Fibroblast of lung (primary cell): ENCODE measurements around the gene TTC9B.

Experiments
- EZH2 ChIP-seq: IDR thresholded peaks from 2 replicates; pipeline ENCODE4 v1.5.1; 2012; ENCODE audit warnings: low read length, control low read depth, mild to moderate bottlenecking; ENCODE audit errors: missing control alignments
- TF ChIP-seq, protein P1 (sequence below), 2 donors: IDR thresholded peaks in 1 of 2; conservative IDR thresholded peaks in 1 of 2; 1 replicate in 1 of 2; 2 replicates in 1 of 2; pipeline ENCODE4 v1.5.1; 2011 to 2012; ENCODE audit warnings: low read length in 2 of 2, control low read depth in 1 of 2, inconsistent platforms in 1 of 2, low read depth in 1 of 2, mild to moderate bottlenecking in 1 of 2

DNA sequence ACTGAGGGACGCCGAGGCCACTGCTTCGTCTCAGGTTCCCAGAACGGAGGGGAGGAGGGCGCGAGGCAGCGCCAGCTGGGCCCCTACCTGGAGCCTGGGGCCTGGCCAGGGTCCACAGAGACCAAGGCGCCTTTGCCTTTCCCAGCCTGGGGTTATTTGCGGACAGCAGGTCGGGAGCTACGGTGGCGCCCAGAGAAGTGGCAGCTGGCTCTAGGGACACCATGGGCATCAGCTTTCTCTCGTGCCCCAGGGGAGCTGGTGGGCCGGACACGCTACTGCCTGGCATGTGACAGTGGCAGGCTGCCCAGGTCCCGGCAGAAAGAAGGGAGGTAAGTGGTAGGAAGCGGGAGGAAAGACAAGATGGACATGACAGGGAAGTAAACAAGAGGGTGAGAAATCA is 47.9 kb upstream of the TTC9B start:
- TF ChIP-seq, protein P1, sequence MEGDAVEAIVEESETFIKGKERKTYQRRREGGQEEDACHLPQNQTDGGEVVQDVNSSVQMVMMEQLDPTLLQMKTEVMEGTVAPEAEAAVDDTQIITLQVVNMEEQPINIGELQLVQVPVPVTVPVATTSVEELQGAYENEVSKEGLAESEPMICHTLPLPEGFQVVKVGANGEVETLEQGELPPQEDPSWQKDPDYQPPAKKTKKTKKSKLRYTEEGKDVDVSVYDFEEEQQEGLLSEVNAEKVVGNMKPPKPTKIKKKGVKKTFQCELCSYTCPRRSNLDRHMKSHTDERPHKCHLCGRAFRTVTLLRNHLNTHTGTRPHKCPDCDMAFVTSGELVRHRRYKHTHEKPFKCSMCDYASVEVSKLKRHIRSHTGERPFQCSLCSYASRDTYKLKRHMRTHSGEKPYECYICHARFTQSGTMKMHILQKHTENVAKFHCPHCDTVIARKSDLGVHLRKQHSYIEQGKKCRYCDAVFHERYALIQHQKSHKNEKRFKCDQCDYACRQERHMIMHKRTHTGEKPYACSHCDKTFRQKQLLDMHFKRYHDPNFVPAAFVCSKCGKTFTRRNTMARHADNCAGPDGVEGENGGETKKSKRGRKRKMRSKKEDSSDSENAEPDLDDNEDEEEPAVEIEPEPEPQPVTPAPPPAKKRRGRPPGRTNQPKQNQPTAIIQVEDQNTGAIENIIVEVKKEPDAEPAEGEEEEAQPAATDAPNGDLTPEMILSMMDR (conservative IDR thresholded peaks at IDR 0.05 in 1 of 2, IDR thresholded peaks at IDR 0.05 in 1 of 2; ENCODE audit: low read depth in 1 of 2, low read length in 2 of 2) = no peak
- TF ChIP-seq EZH2 = no peak
